H1 (cell line): ENCODE results near the gene TIMM22. TPM values are rescaled to one million over a fixed set of nuclear protein-coding genes. Genes with fewer than 3 reads are reported as not detected.

ENCODE experiments used
- CTCF ChIA-PET: fragments of 300-600 bp; sonication (Branson Sonifier 250); formaldehyde crosslinking; loops from one replicate; lab custom pipeline; 2021; ENCODE audit not compliant: partially characterized antibody; lab: Charles Lee
- POLR2A ChIA-PET: fragments of 300-600 bp; sonication (Branson Sonifier 250); formaldehyde crosslinking; loops from one replicate; lab custom pipeline; 2021; ENCODE audit warnings: inconsistent platforms; ENCODE audit not compliant: partially characterized antibody; lab: Charles Lee
- DNase-seq, 2 experiments: peaks; one replicate each; pipeline versions ENCODE4 v3.0.0 to v3.0.0-alpha.2; 2010 to 2022; ENCODE audit warnings: low spot score in 2 of 2, low read depth in 1 of 2, mixed read lengths in 1 of 2
- FAIRE-seq: peaks from 2 replicates; lab custom pipeline; 2011; peaks lifted over from hg19 to GRCh38; lab: Jason Lieb, UNC
- H2AFZ ChIP-seq: 2 replicates; pipeline ENCODE4 v1.8.1; 2012; ENCODE audit warnings: low read length, inconsistent platforms
- H2AK5ac ChIP-seq: 2 replicates; pipeline ENCODE4 v1.6.1; 2013; ENCODE audit warnings: low read depth, low read length
- H2BK120ac ChIP-seq: replicated peaks from 2 replicates; pipeline ENCODE3; 2013; ENCODE audit warnings: low read depth, low read length, inconsistent platforms
- H2BK12ac ChIP-seq: 2 replicates; pipeline ENCODE4 v1.6.1; 2013; ENCODE audit warnings: low read depth, low read length
- H2BK15ac ChIP-seq: 2 replicates; pipeline ENCODE4 v1.6.1; 2013; ENCODE audit warnings: low read length
- H2BK20ac ChIP-seq: 2 replicates; pipeline ENCODE4 v1.6.1; 2013; ENCODE audit warnings: low read length
- H2BK5ac ChIP-seq: 2 replicates; pipeline ENCODE4 v1.6.1; 2013; ENCODE audit warnings: low read depth, low read length
- H3K14ac ChIP-seq: 2 replicates; pipeline ENCODE4 v1.6.1; 2013; ENCODE audit warnings: inconsistent platforms; ENCODE audit not compliant: insufficient read length
- H3K18ac ChIP-seq: 2 replicates; pipeline ENCODE4 v1.6.1; 2013; ENCODE audit warnings: low read length; ENCODE audit errors: extremely low read depth
- H3K23ac ChIP-seq: 2 replicates; pipeline ENCODE4 v1.6.1; 2013; ENCODE audit warnings: inconsistent platforms; ENCODE audit not compliant: insufficient read length
- H3K23me2 ChIP-seq: 2 replicates; pipeline ENCODE4 v1.6.1; 2013; ENCODE audit warnings: low read depth, low read length
- H3K27ac ChIP-seq: 2 replicates; pipeline ENCODE4 v1.6.1; 2011; ENCODE audit warnings: low read depth, low read length, inconsistent platforms
- H3K27me3 ChIP-seq, 4 experiments: replicated peaks in 1 of 4; 1 replicate in 1 of 4; 2 replicates in 3 of 4; pipeline versions ENCODE4 v1.6.1 to v1.8.1; 2011 to 2013; ENCODE audit warnings: low read length in 3 of 4, mild to moderate bottlenecking in 3 of 4, inconsistent platforms in 2 of 4, mixed read lengths in 2 of 4, moderate library complexity in 1 of 4; ENCODE audit not compliant: control insufficient read depth in 3 of 4, insufficient read depth in 3 of 4; ENCODE audit errors: extremely low read depth in 1 of 4
- H3K36me3 ChIP-seq, 4 experiments: 2 replicates each; pipeline versions ENCODE4 v1.6.1 to v1.8.1; 2011 to 2013; ENCODE audit warnings: mild to moderate bottlenecking in 4 of 4, low read length in 3 of 4, moderate library complexity in 2 of 4, control low read depth in 1 of 4, inconsistent platforms in 1 of 4; ENCODE audit not compliant: insufficient read depth in 4 of 4, control insufficient read depth in 2 of 4
- H3K4ac ChIP-seq: replicated peaks from 2 replicates; pipeline ENCODE3; 2013; ENCODE audit warnings: low read length, low read depth, mixed read lengths, inconsistent platforms; ENCODE audit not compliant: insufficient read length
- H3K4me1 ChIP-seq, 4 experiments: replicated peaks in 1 of 4; 1 replicate in 1 of 4; 2 replicates in 3 of 4; pipeline versions ENCODE4 v1.6.1 to v1.8.1; 2011 to 2013; ENCODE audit warnings: low read length in 3 of 4, inconsistent platforms in 2 of 4, mixed read lengths in 1 of 4; ENCODE audit not compliant: insufficient read depth in 4 of 4, control insufficient read depth in 3 of 4
- H3K4me2 ChIP-seq, 2 experiments: 2 replicates each; pipeline versions ENCODE4 v1.6.1 to v1.8.1; 2011 to 2013; ENCODE audit warnings: low read depth in 2 of 2, low read length in 2 of 2, control low read depth in 1 of 2, inconsistent platforms in 1 of 2, mild to moderate bottlenecking in 1 of 2; ENCODE audit not compliant: insufficient read depth in 1 of 2
- H3K4me3 ChIP-seq, 4 experiments: fragments of 200-600, 300-600 bp in 1 of 4; sonication (generic), shearing (Covaris generic), sonication (Bioruptor Twin) in 1 of 4; 2 replicates each; pipeline versions ENCODE4 v1.5.1 to v1.8.1; 2011 to 2016; ENCODE audit warnings: low read length in 4 of 4, low read depth in 3 of 4, control low read depth in 2 of 4, inconsistent platforms in 2 of 4, mild to moderate bottlenecking in 2 of 4, mixed read lengths in 1 of 4, moderate library complexity in 1 of 4; ENCODE audit not compliant: insufficient read depth in 2 of 4; ENCODE audit errors: extremely low read depth in 1 of 4
- H3K56ac ChIP-seq: replicated peaks from 2 replicates; pipeline ENCODE3; 2013; ENCODE audit warnings: low read depth, mild to moderate bottlenecking, mixed read lengths, low read length, inconsistent platforms; ENCODE audit not compliant: insufficient read length
- H3K79me1 ChIP-seq: 2 replicates; pipeline ENCODE4 v1.6.1; 2013; ENCODE audit warnings: low read depth, low read length, control low read depth
- H3K79me2 ChIP-seq, 2 experiments: 2 replicates each; pipeline versions ENCODE4 v1.6.1 to v1.8.1; 2012 to 2013; ENCODE audit warnings: low read length in 2 of 2, mild to moderate bottlenecking in 2 of 2, inconsistent platforms in 1 of 2; ENCODE audit not compliant: insufficient read depth in 2 of 2, control insufficient read depth in 1 of 2
- H3K9ac ChIP-seq, 4 experiments: replicated peaks in 1 of 4; 1 replicate in 1 of 4; 2 replicates in 3 of 4; pipeline versions ENCODE4 v1.6.1 to v1.8.1; 2011 to 2013; ENCODE audit warnings: low read depth in 3 of 4, low read length in 3 of 4, control low read depth in 2 of 4, mild to moderate bottlenecking in 2 of 4, moderate library complexity in 2 of 4, inconsistent platforms in 1 of 4; ENCODE audit errors: extremely low read depth in 1 of 4
- H3K9me3 ChIP-seq, 2 experiments: 2 replicates each; pipeline versions ENCODE4 v1.6.1 to v1.8.1; 2012 to 2013; ENCODE audit warnings: mild to moderate bottlenecking in 2 of 2, moderate library complexity in 2 of 2, control low read depth in 1 of 2, inconsistent platforms in 1 of 2, low read depth in 1 of 2, low read length in 1 of 2, mixed read lengths in 1 of 2; ENCODE audit not compliant: insufficient read depth in 2 of 2
- H4K20me1 ChIP-seq, 2 experiments: replicated peaks in 1 of 2; 2 replicates each; pipeline versions ENCODE3 to v1.8.1; 2011 to 2013; ENCODE audit warnings: inconsistent platforms in 2 of 2, low read length in 2 of 2, mild to moderate bottlenecking in 1 of 2; ENCODE audit not compliant: insufficient read depth in 2 of 2, control insufficient read depth in 1 of 2
- H4K5ac ChIP-seq: 2 replicates; pipeline ENCODE4 v1.6.1; 2013; ENCODE audit warnings: low read length, low read depth, mixed read lengths, inconsistent platforms; ENCODE audit not compliant: insufficient read length
- H4K8ac ChIP-seq: 2 replicates; pipeline ENCODE4 v1.8.0; 2013; ENCODE audit warnings: mild to moderate bottlenecking, moderate library complexity, low read length, inconsistent platforms; ENCODE audit not compliant: insufficient read depth; ENCODE audit errors: extremely low read depth
- H4K91ac ChIP-seq: replicated peaks from 2 replicates; pipeline ENCODE3; 2013; ENCODE audit warnings: low read length, mixed read lengths, inconsistent platforms; ENCODE audit not compliant: insufficient read length
- CEBPB ChIP-seq: IDR thresholded peaks from 2 replicates; pipeline ENCODE4 v1.6.1; 2012; ENCODE audit warnings: low read depth, low read length
- CREB1 ChIP-seq: IDR thresholded peaks from 2 replicates; pipeline ENCODE4 v1.6.1; 2012; ENCODE audit warnings: inconsistent platforms
- CTBP2 ChIP-seq: IDR thresholded peaks from 2 replicates; pipeline ENCODE4 v1.7.0; 2011; ENCODE audit warnings: borderline replicate concordance, mild to moderate bottlenecking, moderate library complexity, mixed read lengths, low read length; ENCODE audit not compliant: insufficient read depth, insufficient read length
- GTF2F1 ChIP-seq: IDR thresholded peaks from 2 replicates; pipeline ENCODE4 v1.6.1; 2012; ENCODE audit warnings: low read depth, low read length, improper control_type of control experiment, borderline replicate concordance
- HDAC2 ChIP-seq, 2 experiments: fragments of 300-600 bp in 1 of 2; sonication (generic) in 1 of 2; IDR thresholded peaks; 2 replicates each; pipeline ENCODE4 v1.6.1; 2011 to 2012; ENCODE audit warnings: low read depth in 2 of 2, low read length in 2 of 2, mild to moderate bottlenecking in 2 of 2, moderate library complexity in 2 of 2, borderline replicate concordance in 1 of 2, inconsistent platforms in 1 of 2
- JUND ChIP-seq: IDR thresholded peaks from 2 replicates; pipeline ENCODE4 v1.6.1; 2011; ENCODE audit warnings: mild to moderate bottlenecking, improper control_type of control experiment, low read length
- POLR2AphosphoS5 ChIP-seq: IDR thresholded peaks from 2 replicates; pipeline ENCODE4 v1.6.1; 2011; ENCODE audit warnings: low read depth, low read length
- SP1 ChIP-seq: IDR thresholded peaks from 2 replicates; pipeline ENCODE4 v1.6.1; 2011; ENCODE audit warnings: low read depth, low read length
- SRF ChIP-seq: IDR thresholded peaks from 2 replicates; pipeline ENCODE4 v1.6.1; 2011; ENCODE audit warnings: mild to moderate bottlenecking, low read depth, low read length, moderate library complexity
- WGBS, 2 experiments: shearing (Covaris generic) in 1 of 2; methylation state at CpG; one replicate each; pipeline versions ENCODE4 v1.1.6 to v1.1.7; 2013 to 2015; ENCODE audit warnings: low lambda C conversion rate in 2 of 2, mixed read lengths in 2 of 2, inconsistent platforms in 1 of 2, low coverage in 1 of 2, missing lambda C conversion rate in 1 of 2; ENCODE audit not compliant: insufficient replicate concordance in 2 of 2, insufficient coverage in 1 of 2, insufficient read length in 1 of 2; ENCODE audit errors: extremely low coverage in 1 of 2, missing lambda C conversion rate in 1 of 2; 5-methylcytosine and 5-hydroxymethylcytosine counted together
- polyA plus RNA-seq, 7 experiments: library from polyadenylated mRNA; depleted of rRNA in 3 of 7; stranded (reverse) in 5 of 7; unstranded in 2 of 7; fragments of >200 nt in 5 of 7; fragments of 200-250 nt in 2 of 7; gene quantifications; 1 replicate in 5 of 7; 2 replicates in 1 of 7; 4 replicates in 1 of 7; pipeline versions ENCODE4 v1.2.1 to v1.2.3, GENCODE V29; 2011 to 2013; ENCODE audit warnings: missing spikeins in 2 of 7, mixed read lengths in 2 of 7
- total RNA-seq: library from RNA; stranded (reverse); fragmentation: NEBNext Ultra II Directional; extraction: Animal tissue kit (Norgen Biotek cat#: 25700); gene quantifications from 2 replicates; pipeline ENCODE4 v1.2.1, GENCODE V29; 2021
- TF ChIP-seq, protein P1 (sequence below): IDR thresholded peaks from 2 replicates; pipeline ENCODE4 v1.6.1; 2011; ENCODE audit warnings: low read depth, mild to moderate bottlenecking, low read length; ENCODE audit not compliant: insufficient read depth
- TF ChIP-seq, protein P2 (sequence below): IDR thresholded peaks from 2 replicates; pipeline ENCODE4 v1.6.1; 2011; ENCODE audit warnings: low read length, improper control_type of control experiment

The TIMM22 gene
- total and polyA plus RNA-seq, 2 of the 8 experiments (the other 6 are each of a cell fraction or from before 2014, with no cell fraction given), result 13.8 to 17.4 TPM

- 0 out of 2 replicates have a peak overlapping the region, but pooled peaks have one; percentile 31 for H2BK15ac ChIP-seq
- H3K79me2 ChIP-seq, result no peaks in the 10 kb centered on the region
- no peak overlapping the region for H4K5ac ChIP-seq
- no peaks in the 10 kb centered on the region; a peak in 1 of 8 replicates for H3K36me3 ChIP-seq
- no peak overlapping the region for H3K9ac ChIP-seq
- DNase-seq (no peak), FAIRE-seq (no peak)
- H3K79me1 ChIP-seq, result no peaks in the 10 kb centered on the region
- H3K23ac ChIP-seq, result no peak overlapping the region
- peaks cover 7% of the 10 kb centered on the region; the same call in 1 of the 2 replicates for H3K23me2 ChIP-seq
- peaks cover 3 to 17% of the 10 kb centered on the region in 2 experiments for H4K20me1 ChIP-seq
- H2BK12ac ChIP-seq, result 0 out of 2 replicates have a peak overlapping the region, but pooled peaks have one; percentile 68
- no peak overlapping the region for H3K56ac ChIP-seq
- H3K4me2 ChIP-seq, result no peak overlapping the region
- POLR2A ChIA-PET, result interaction anchor here (1.0 kb wide), 1 partner anchor 29 kb away, joined by 3 read pairs; no protein-coding TSS in a partner anchor
- H3K4me1 ChIP-seq, result peaks cover 0 to 6% (median under 1%) of the 10 kb centered on the region in 4 experiments; a peak in 2 of 7 replicates
- no peak overlapping the region for H4K8ac ChIP-seq
- no peak overlapping the region for H2BK5ac ChIP-seq
- H2BK20ac ChIP-seq, result no peak overlapping the region
- no peak overlapping the region for H3K27ac ChIP-seq
- no peak overlapping the region for H2AK5ac ChIP-seq
- CTCF ChIA-PET, result interaction anchor here (1.1 to 4.3 kb wide), 6 partner anchors 9 to 157 kb away, joined by 3 to 24 read pairs (median 4); no protein-coding TSS in a partner anchor
- H2AFZ ChIP-seq, result no peak overlapping the region
- no peak overlapping the region for H3K14ac ChIP-seq
- H3K27me3 ChIP-seq, result peaks cover 0 to 14% (median 7%) of the 10 kb centered on the region in 4 experiments; a peak in 5 of 7 replicates
- no peak overlapping the region for H2BK120ac ChIP-seq
- H3K4ac ChIP-seq, result no peak overlapping the region
- no peak overlapping the region for H3K18ac ChIP-seq
- no peaks in the 10 kb centered on the region for H3K9me3 ChIP-seq
- WGBS, 2 experiments, result 84% methylated on average over 20 of the region's 20 CpGs; no CpG with 5 or more reads in 1 of the 2 experiments
- no peak overlapping the region for H4K91ac ChIP-seq
- H3K4me3 ChIP-seq, result no peak overlapping the region
- TF ChIP-seq HDAC2 (IDR thresholded peaks at IDR 0.05; ENCODE audit: borderline replicate concordance in 1 of 2, low read depth in 2 of 2, low read length in 2 of 2) (no peak), CEBPB (no peak), SP1 (no peak), CREB1 (no peak), GTF2F1 (no peak), SRF (no peak), POLR2AphosphoS5 (no peak), CTBP2 (no peak), JUND (no peak)
- TF ChIP-seq, protein P1, sequence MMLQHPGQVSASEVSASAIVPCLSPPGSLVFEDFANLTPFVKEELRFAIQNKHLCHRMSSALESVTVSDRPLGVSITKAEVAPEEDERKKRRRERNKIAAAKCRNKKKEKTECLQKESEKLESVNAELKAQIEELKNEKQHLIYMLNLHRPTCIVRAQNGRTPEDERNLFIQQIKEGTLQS, result no peak
- TF ChIP-seq, protein P2, sequence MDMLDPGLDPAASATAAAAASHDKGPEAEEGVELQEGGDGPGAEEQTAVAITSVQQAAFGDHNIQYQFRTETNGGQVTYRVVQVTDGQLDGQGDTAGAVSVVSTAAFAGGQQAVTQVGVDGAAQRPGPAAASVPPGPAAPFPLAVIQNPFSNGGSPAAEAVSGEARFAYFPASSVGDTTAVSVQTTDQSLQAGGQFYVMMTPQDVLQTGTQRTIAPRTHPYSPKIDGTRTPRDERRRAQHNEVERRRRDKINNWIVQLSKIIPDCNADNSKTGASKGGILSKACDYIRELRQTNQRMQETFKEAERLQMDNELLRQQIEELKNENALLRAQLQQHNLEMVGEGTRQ, result no peak
These were observed 33.2 kb downstream of the TIMM22 start for GRCh38 chr17:1029922-1030644.
